Mesenchymal stem cell (in vitro differentiated cells and primary cell): ENCODE measurements around the gene SSR4.

Experiments used
- DNase-seq: peaks from one replicate; pipeline ENCODE4 v3.0.0-alpha.2; 2013
- H2AFZ ChIP-seq: one replicate; pipeline ENCODE4 v1.6.1; 2013; ENCODE audit warnings: low read depth, mild to moderate bottlenecking, control low read depth, inconsistent platforms, low read length, moderate library complexity
- H2AK5ac ChIP-seq: 2 replicates; pipeline ENCODE4 v1.6.1; 2013; ENCODE audit warnings: low read length, moderate library complexity, mild to moderate bottlenecking, inconsistent platforms; ENCODE audit not compliant: severe bottlenecking
- H2BK120ac ChIP-seq: one replicate; pipeline ENCODE4 v1.6.1; 2013; ENCODE audit warnings: low read depth, mild to moderate bottlenecking, inconsistent platforms, low read length, moderate library complexity
- H2BK12ac ChIP-seq, 2 experiments: one replicate each; pipeline ENCODE4 v1.6.1; 2013; ENCODE audit warnings: inconsistent platforms in 2 of 2, low read length in 2 of 2, mild to moderate bottlenecking in 2 of 2, moderate library complexity in 2 of 2, control low read depth in 1 of 2
- H2BK15ac ChIP-seq: one replicate; pipeline ENCODE4 v1.6.1; 2013; ENCODE audit warnings: mild to moderate bottlenecking, low read depth, inconsistent platforms; ENCODE audit not compliant: poor library complexity, severe bottlenecking
- H2BK5ac ChIP-seq: 2 replicates; pipeline ENCODE4 v1.6.1; 2013; ENCODE audit warnings: low read depth, mild to moderate bottlenecking, low read length, control low read depth, inconsistent platforms; ENCODE audit not compliant: poor library complexity, severe bottlenecking
- H3K14ac ChIP-seq, 2 experiments: one replicate each; pipeline ENCODE4 v1.6.1; 2013; ENCODE audit warnings: inconsistent platforms in 2 of 2, low read length in 2 of 2, control low read depth in 1 of 2, mild to moderate bottlenecking in 1 of 2, moderate library complexity in 1 of 2
- H3K18ac ChIP-seq, 2 experiments: one replicate each; pipeline ENCODE4 v1.6.1; 2013; ENCODE audit warnings: inconsistent platforms in 2 of 2, low read length in 2 of 2, control low read depth in 1 of 2, low read depth in 1 of 2, mild to moderate bottlenecking in 1 of 2
- H3K23ac ChIP-seq, 2 experiments: one replicate each; pipeline ENCODE4 v1.6.1; 2013; ENCODE audit warnings: inconsistent platforms in 2 of 2, low read length in 2 of 2, mild to moderate bottlenecking in 2 of 2, moderate library complexity in 2 of 2, control low read depth in 1 of 2
- H3K27ac ChIP-seq: 2 replicates; pipeline ENCODE4 v1.5.1; 2013; ENCODE audit warnings: mild to moderate bottlenecking, moderate library complexity, low read length, control low read depth, inconsistent platforms; ENCODE audit not compliant: poor library complexity, severe bottlenecking
- H3K27me3 ChIP-seq, 2 experiments: 2 replicates each; pipeline versions ENCODE4 v1.6.1 to v1.7.0; 2013; ENCODE audit warnings: low read length in 2 of 2, mild to moderate bottlenecking in 2 of 2, moderate library complexity in 2 of 2, control low read depth in 1 of 2, inconsistent platforms in 1 of 2; ENCODE audit not compliant: control insufficient read depth in 1 of 2, insufficient read depth in 1 of 2
- H3K36me3 ChIP-seq, 2 experiments: 2 replicates each; pipeline versions ENCODE4 v1.6.1 to v1.7.0; 2013; ENCODE audit warnings: low read length in 2 of 2, control low read depth in 1 of 2, inconsistent platforms in 1 of 2, low read depth in 1 of 2, mild to moderate bottlenecking in 1 of 2; ENCODE audit not compliant: insufficient read depth in 2 of 2, control insufficient read depth in 1 of 2
- H3K4ac ChIP-seq, 2 experiments: one replicate each; pipeline ENCODE4 v1.6.1; 2013; ENCODE audit warnings: inconsistent platforms in 2 of 2, low read length in 2 of 2, mild to moderate bottlenecking in 2 of 2, moderate library complexity in 2 of 2, control low read depth in 1 of 2, low read depth in 1 of 2
- H3K4me1 ChIP-seq: 2 replicates; pipeline ENCODE4 v1.6.1; 2013; ENCODE audit warnings: low read depth, low read length, control low read depth; ENCODE audit not compliant: control insufficient read depth, insufficient read depth
- H3K4me2 ChIP-seq: 2 replicates; pipeline ENCODE4 v1.6.1; 2013; ENCODE audit warnings: low read length, mild to moderate bottlenecking, inconsistent platforms; ENCODE audit not compliant: poor library complexity, severe bottlenecking
- H3K4me3 ChIP-seq, 2 experiments: 2 replicates each; pipeline versions ENCODE4 v1.5.1 to v1.7.0; 2013; ENCODE audit warnings: low read length in 2 of 2, mild to moderate bottlenecking in 2 of 2, control low read depth in 1 of 2, low read depth in 1 of 2; ENCODE audit not compliant: insufficient read depth in 1 of 2
- H3K79me1 ChIP-seq: replicated peaks from 2 replicates; pipeline ENCODE4 v1.6.1; 2013; ENCODE audit warnings: mild to moderate bottlenecking, control low read depth, low read length, inconsistent platforms; ENCODE audit not compliant: poor library complexity, severe bottlenecking
- H3K9ac ChIP-seq: 2 replicates; pipeline ENCODE4 v1.7.0; 2013; ENCODE audit warnings: mild to moderate bottlenecking, low read length, moderate library complexity
- H3K9me3 ChIP-seq: 2 replicates; pipeline ENCODE4 v1.7.0; 2013; ENCODE audit warnings: mild to moderate bottlenecking, low read length; ENCODE audit not compliant: control insufficient read depth
- H4K8ac ChIP-seq: one replicate; pipeline ENCODE4 v1.6.1; 2013; ENCODE audit warnings: inconsistent platforms, mild to moderate bottlenecking, low read length, moderate library complexity
- H4K91ac ChIP-seq: one replicate; pipeline ENCODE4 v1.6.1; 2013; ENCODE audit warnings: mild to moderate bottlenecking, low read length, inconsistent platforms
- WGBS: methylation state at CpG from one replicate; pipeline ENCODE4 v1.1.7; 2013; ENCODE audit warnings: mixed read lengths; 5-methylcytosine and 5-hydroxymethylcytosine counted together

Gene SSR4

DNA sequence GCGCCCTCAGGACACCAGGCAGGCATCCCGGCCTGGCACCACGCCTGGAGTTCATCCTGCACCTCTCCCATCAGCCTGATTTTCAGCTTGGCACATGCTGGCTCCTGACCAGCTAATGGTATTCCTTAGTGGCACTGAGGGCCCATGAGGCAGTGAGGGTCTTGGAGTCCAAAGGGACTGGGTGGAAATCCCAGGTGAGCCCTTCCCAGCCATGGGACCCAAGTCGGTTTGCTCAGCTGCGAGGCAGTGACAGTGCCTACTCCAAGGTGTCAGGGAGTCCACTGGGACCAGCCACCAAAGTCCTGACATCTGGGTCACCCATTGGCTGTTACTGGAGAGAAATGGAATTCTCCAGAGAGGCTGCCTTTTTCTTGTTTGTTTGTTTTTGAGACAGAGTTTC is 4.9 kb downstream of the SSR4 start:
- WGBS: 100% methylated on average over 2 of the region's 5 CpGs
- H2BK15ac ChIP-seq: no peak overlapping the region

DNA sequence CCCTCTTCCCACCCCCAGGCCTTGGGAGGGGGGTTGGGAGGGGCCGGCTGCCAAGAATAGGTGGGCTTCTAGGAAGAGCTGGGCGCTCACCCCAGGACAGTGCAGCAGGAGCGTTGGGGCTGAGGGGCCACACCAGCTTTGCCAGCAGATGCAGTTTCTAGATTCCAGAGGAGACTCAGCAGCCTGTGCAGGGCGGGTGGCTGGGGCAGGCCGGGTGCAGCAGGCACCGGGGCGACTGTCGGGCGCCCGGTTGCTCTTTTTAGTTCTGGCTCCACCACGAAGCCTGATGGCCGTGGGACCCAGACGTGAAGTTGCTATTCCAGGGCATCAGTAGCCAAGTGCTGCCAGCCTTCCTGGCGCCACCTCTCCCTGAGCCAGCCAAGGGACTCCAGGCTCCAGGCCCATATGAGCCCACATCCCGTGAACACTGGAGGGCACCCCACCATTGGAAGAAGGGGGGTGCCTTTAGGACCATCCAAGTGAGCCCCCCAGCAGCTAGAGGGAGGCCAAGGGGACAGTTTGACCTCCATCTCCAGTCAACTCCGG is 5.8 kb downstream of the SSR4 start:
- Histone ChIP-seq H2AFZ (no peak overlapping the region), H3K27ac (no peak overlapping the region), H3K4ac (no peak overlapping the region), H4K91ac (no peak overlapping the region), H3K79me1 (peaks cover 3% of the 10 kb centered on the region), H2AK5ac (no peak overlapping the region), H3K9ac (no peak overlapping the region), H2BK5ac (no peak overlapping the region), H2BK12ac (no peak overlapping the region), H3K14ac (no peak overlapping the region), H3K4me2 (no peak overlapping the region), H3K18ac (no peak overlapping the region), H2BK15ac (no peak overlapping the region), H3K9me3 (peaks cover 8% of the 10 kb centered on the region), H3K4me1 (peaks cover 13% of the 10 kb centered on the region), H2BK120ac (no peak overlapping the region), H3K23ac (no peak overlapping the region), H3K36me3 (peaks cover 25 to 39% of the 10 kb centered on the region in 2 experiments), H4K8ac (no peak overlapping the region), H3K4me3 (no peak overlapping the region), H3K27me3 (peaks cover 0 to 7% of the 10 kb centered on the region in 2 experiments)
- WGBS: 98% methylated on average over 15 of the region's 16 CpGs
- DNase-seq: no peak

More for the DNA sequence above, 4.9 kb downstream of the SSR4 start:
- H3K18ac ChIP-seq: no peak overlapping the region
- H3K4ac ChIP-seq: no peak overlapping the region
- no peak overlapping the region for H3K9ac ChIP-seq
- no peak overlapping the region for H3K14ac ChIP-seq
- H3K79me1 ChIP-seq: peaks cover 3% of the 10 kb centered on the region
- peaks cover 0 to 5% of the 10 kb centered on the region in 2 experiments for H3K27me3 ChIP-seq
- no peak overlapping the region for H3K23ac ChIP-seq
- H4K91ac ChIP-seq: no peak overlapping the region
- no peak overlapping the region for H3K4me3 ChIP-seq
- no peak overlapping the region for H2AFZ ChIP-seq
- H3K36me3 ChIP-seq: peaks cover 25 to 39% of the 10 kb centered on the region in 2 experiments
- H4K8ac ChIP-seq: no peak overlapping the region
- H2BK5ac ChIP-seq: no peak overlapping the region
- peaks cover 8% of the 10 kb centered on the region for H3K9me3 ChIP-seq
- no peak for DNase-seq
- no peak overlapping the region for H2BK120ac ChIP-seq
- no peak overlapping the region for H2AK5ac ChIP-seq
- H3K27ac ChIP-seq: no peak overlapping the region
- peaks cover 13% of the 10 kb centered on the region for H3K4me1 ChIP-seq
- no peak overlapping the region for H3K4me2 ChIP-seq
- H2BK12ac ChIP-seq: no peak overlapping the region

DNA sequence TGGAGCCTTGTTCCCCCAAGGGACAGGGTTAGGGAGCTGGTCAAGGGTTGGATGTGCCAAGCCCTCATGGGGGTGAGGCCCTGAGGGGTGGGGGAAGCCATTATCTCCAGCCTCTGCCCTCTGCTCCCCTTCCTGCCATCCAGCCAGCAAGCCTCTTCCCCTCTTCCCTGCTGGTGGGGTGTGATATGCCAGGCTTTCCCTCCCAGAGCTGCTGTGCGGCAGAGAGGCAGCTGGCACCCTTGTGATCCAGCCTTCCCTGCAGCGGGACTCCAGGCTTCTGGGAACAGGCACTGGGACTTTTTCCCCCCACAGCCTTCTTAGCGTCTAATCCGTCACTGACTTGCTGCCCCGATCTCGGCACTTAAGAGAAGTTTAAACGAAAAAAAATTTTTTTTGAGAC is 6.3 kb downstream of the SSR4 start:
- H3K18ac ChIP-seq: no peak overlapping the region
- no peak overlapping the region for H3K9ac ChIP-seq
- H3K4ac ChIP-seq: no peak overlapping the region
- H3K23ac ChIP-seq: no peak overlapping the region
- H2BK12ac ChIP-seq: no peak overlapping the region
- H3K4me1 ChIP-seq: peaks cover 10% of the 10 kb centered on the region
- H3K14ac ChIP-seq: no peak overlapping the region
- H2BK5ac ChIP-seq: no peak overlapping the region
- peaks cover 0 to 12% of the 10 kb centered on the region in 2 experiments for H3K27me3 ChIP-seq
- no peak overlapping the region for H2AK5ac ChIP-seq
- peaks cover 3% of the 10 kb centered on the region for H3K79me1 ChIP-seq
- no peak overlapping the region for H2AFZ ChIP-seq
- no peak for DNase-seq
- H2BK15ac ChIP-seq: no peak overlapping the region
- H3K36me3 ChIP-seq: peaks cover 25 to 38% of the 10 kb centered on the region in 2 experiments
- no peak overlapping the region for H4K8ac ChIP-seq
- WGBS: 94% methylated on average over 7 of the region's 7 CpGs
- peaks cover 8% of the 10 kb centered on the region for H3K9me3 ChIP-seq
- H3K4me2 ChIP-seq: no peak overlapping the region
- no peak overlapping the region for H2BK120ac ChIP-seq
- no peak overlapping the region for H4K91ac ChIP-seq
- H3K27ac ChIP-seq: no peak overlapping the region
- H3K4me3 ChIP-seq: no peak overlapping the region

DNA sequence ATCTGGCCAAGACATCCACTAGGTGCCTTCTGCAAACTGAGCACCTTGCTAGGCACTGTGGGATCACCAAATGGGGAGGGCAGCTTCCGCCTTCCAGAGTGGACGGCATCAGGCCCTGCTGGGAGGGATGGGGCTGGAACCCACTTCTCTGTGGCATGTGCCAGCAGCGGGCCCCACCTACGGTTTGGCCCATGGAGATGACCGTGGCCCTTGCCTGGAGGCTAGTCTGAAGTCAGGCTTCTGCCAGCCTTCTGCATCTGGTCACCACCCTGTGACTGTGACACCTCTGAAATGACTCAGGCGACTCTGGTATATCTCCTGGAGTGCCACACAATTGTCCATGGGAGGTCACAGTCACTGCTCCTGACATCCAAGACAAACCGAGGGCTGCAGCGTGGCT is 7.2 kb downstream of the SSR4 start:
- Histone ChIP-seq H3K27ac (no peak overlapping the region), H2BK120ac (no peak overlapping the region), H4K8ac (no peak overlapping the region), H2BK15ac (no peak overlapping the region), H3K18ac (no peak overlapping the region), H2AK5ac (no peak overlapping the region), H3K79me1 (peaks cover 3% of the 10 kb centered on the region), H2BK12ac (no peak overlapping the region), H3K4me1 (peaks cover 1% of the 10 kb centered on the region), H3K14ac (no peak overlapping the region), H3K4me3 (no peak overlapping the region), H3K23ac (no peak overlapping the region), H3K27me3 (peaks cover 0 to 21% of the 10 kb centered on the region in 2 experiments), H3K4ac (no peak overlapping the region), H2AFZ (no peak overlapping the region), H3K9ac (no peak overlapping the region), H2BK5ac (no peak overlapping the region), H4K91ac (no peak overlapping the region), H3K4me2 (no peak overlapping the region), H3K36me3 (peaks cover 25 to 29% of the 10 kb centered on the region in 2 experiments), H3K9me3 (peaks cover 8% of the 10 kb centered on the region)
- WGBS: 87% methylated on average over 8 of the region's 8 CpGs
- DNase-seq: no peak
